Spleen (tissue), 11 donors: Measurements from ENCODE around the gene RNGTT. TPM values are rescaled to one million over a fixed set of nuclear protein-coding genes. Genes with fewer than 3 reads are reported as not detected.
"Not testable (repeated sequence)": the region's sequence is repeated elsewhere in the genome, so short reads cannot be mapped to it uniquely, and the experiment has no call there.

Experiments
- DNase-seq: peaks from one replicate; pipeline ENCODE4 v3.0.0-alpha.2; 2020
- H3K27ac ChIP-seq, 8 donors: fragments of 200-600 bp; sonication (generic) in 7 of 8; 1 replicate in 4 of 8; 2 replicates in 4 of 8; pipeline versions ENCODE4 v1.5.0 to v1.8.0; 2016 to 2021; ENCODE audit warnings: inconsistent platforms in 4 of 8, mild to moderate bottlenecking in 4 of 8, moderate library complexity in 1 of 8
- H3K27me3 ChIP-seq, 7 donors: fragments of 200-600 bp; sonication (generic) in 6 of 7; replicated peaks in 1 of 7; 1 replicate in 4 of 7; 2 replicates in 3 of 7; pipeline versions ENCODE4 v1.5.0 to v1.8.0; 2016 to 2021; ENCODE audit warnings: inconsistent platforms in 3 of 7, mild to moderate bottlenecking in 1 of 7
- H3K36me3 ChIP-seq, 6 donors: fragments of 200-600 bp; sonication (generic) in 5 of 6; 1 replicate in 4 of 6; 2 replicates in 2 of 6; pipeline versions ENCODE4 v1.5.0 to v1.8.0; 2016 to 2021; ENCODE audit warnings: inconsistent platforms in 2 of 6
- H3K4me1 ChIP-seq, 6 donors: fragments of 200-600 bp; sonication (generic) in 5 of 6; 1 replicate in 3 of 6; 2 replicates in 3 of 6; pipeline versions ENCODE4 v1.5.0 to v1.8.0; 2016 to 2021; ENCODE audit warnings: inconsistent platforms in 3 of 6
- H3K4me3 ChIP-seq, 8 donors: fragments of 200-600 bp; sonication (generic) in 7 of 8; 1 replicate in 4 of 8; 2 replicates in 4 of 8; pipeline versions ENCODE4 v1.5.0 to v1.8.0; 2016 to 2021; ENCODE audit warnings: inconsistent platforms in 4 of 8, mild to moderate bottlenecking in 4 of 8, moderate library complexity in 2 of 8
- H3K9me3 ChIP-seq, 8 donors: fragments of 200-600 bp; sonication (generic) in 7 of 8; 1 replicate in 4 of 8; 2 replicates in 4 of 8; pipeline versions ENCODE4 v1.5.0 to v1.8.0; 2016 to 2021; ENCODE audit warnings: inconsistent platforms in 4 of 8
- POLR2A ChIP-seq, 3 donors: fragments of 450-650 bp; IDR thresholded peaks; one replicate each; pipeline ENCODE4 v1.5.1; 2017; ENCODE audit warnings: antibody characterized with exemption in 3 of 3, mild to moderate bottlenecking in 1 of 3
- POLR2AphosphoS5 ChIP-seq, 3 donors: sonication (generic); formaldehyde crosslinking; IDR thresholded peaks; one replicate each; pipeline ENCODE4 v1.5.1; 2017; ENCODE audit warnings: antibody characterized with exemption in 3 of 3
- WGBS, 5 donors: extraction: QIAGEN DNeasy Blood & Tissue Kit in 3 of 5; methylation state at CpG; one replicate each; pipeline versions ENCODE4 v1.1.5 to v1.1.7; 2013 to 2018; 5-methylcytosine and 5-hydroxymethylcytosine counted together
- intact Hi-C: fragments of 100-400 bp; cut with DNase I; formaldehyde crosslinking; loops from one replicate; pipeline ENCODE4 v1.15.0; 2023; ENCODE audit warnings: low total_unique reads
- polyA plus RNA-seq, 3 donors: library from polyadenylated mRNA; stranded (reverse); fragments of 200-250 nt; gene quantifications; one replicate each; pipeline ENCODE4 v1.2.1, GENCODE V29; 2013
- total RNA-seq, 7 donors: library from RNA; depleted of rRNA in 3 of 7; stranded (reverse); fragments of >200 nt in 3 of 7; fragmentation: NEBNext Ultra II Directional in 4 of 7; extraction: Animal tissue kit (Norgen Biotek cat#: 25700) in 4 of 7; gene quantifications; one replicate each; pipeline versions ENCODE4 v1.1.0 to v1.2.1, GENCODE V29; 2016 to 2021
- TF ChIP-seq, protein P1 (sequence below), 11 experiments: fragments of 200-600 bp in 7 of 11; fragments of 450-650 bp in 4 of 11; sonication (generic) in 4 of 11; IDR thresholded peaks in 8 of 11; conservative IDR thresholded peaks in 3 of 11; 1 replicate in 7 of 11; 2 replicates in 4 of 11; pipeline versions ENCODE4 v1.4.0 to v1.8.0; 2016 to 2021; ENCODE audit warnings: antibody characterized with exemption in 11 of 11, inconsistent platforms in 4 of 11, mild to moderate bottlenecking in 1 of 11
- donor health status: healthy with polysubstance abuse.
- donor health status: DM: no; HTN: no; CAD: no; lungs with moderate emphysema.
- donor health status: DM: no; HTN: no; CAD: no.
- donor health status: Bipolar disorder and iron deficiency.
- donor health status: healthy.
- donor health status: DM: no; HTN: no; CAD: no.
- donor health status: DM: yes; HTN: yes; CAD: no.

The RNGTT gene
- total and polyA plus RNA-seq, 10 donors = 9.4 to 27.1 (median 17.6) TPM

- Histone ChIP-seq H3K4me1 (no peaks in the 10 kb centered on the region), H3K9me3 (peaks cover 0 to 5% (median 2%) of the 10 kb centered on the region in 8 donors), H3K27me3 (no peaks in the 10 kb centered on the region), H3K36me3 (peaks cover 0 to 21% (median 0%) of the 10 kb centered on the region in 6 donors), H3K4me3 (no peak overlapping the region), H3K27ac (no peak overlapping the region)
- 93 to 99% (median 97%) methylated on average over 7 of the region's 7 CpGs for WGBS, 5 donors
- TF ChIP-seq POLR2AphosphoS5 (IDR thresholded peaks at IDR 0.05) (no peak), POLR2A (IDR thresholded peaks at IDR 0.05) (no peak)
- TF ChIP-seq, protein P1, sequence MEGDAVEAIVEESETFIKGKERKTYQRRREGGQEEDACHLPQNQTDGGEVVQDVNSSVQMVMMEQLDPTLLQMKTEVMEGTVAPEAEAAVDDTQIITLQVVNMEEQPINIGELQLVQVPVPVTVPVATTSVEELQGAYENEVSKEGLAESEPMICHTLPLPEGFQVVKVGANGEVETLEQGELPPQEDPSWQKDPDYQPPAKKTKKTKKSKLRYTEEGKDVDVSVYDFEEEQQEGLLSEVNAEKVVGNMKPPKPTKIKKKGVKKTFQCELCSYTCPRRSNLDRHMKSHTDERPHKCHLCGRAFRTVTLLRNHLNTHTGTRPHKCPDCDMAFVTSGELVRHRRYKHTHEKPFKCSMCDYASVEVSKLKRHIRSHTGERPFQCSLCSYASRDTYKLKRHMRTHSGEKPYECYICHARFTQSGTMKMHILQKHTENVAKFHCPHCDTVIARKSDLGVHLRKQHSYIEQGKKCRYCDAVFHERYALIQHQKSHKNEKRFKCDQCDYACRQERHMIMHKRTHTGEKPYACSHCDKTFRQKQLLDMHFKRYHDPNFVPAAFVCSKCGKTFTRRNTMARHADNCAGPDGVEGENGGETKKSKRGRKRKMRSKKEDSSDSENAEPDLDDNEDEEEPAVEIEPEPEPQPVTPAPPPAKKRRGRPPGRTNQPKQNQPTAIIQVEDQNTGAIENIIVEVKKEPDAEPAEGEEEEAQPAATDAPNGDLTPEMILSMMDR (IDR thresholded peaks at IDR 0.05 in 8 of 11, conservative IDR thresholded peaks at IDR 0.05 in 3 of 11) = no peak
- intact Hi-C loops = no loop called here
- no peak for DNase-seq
These were observed 222.3 kb downstream of the RNGTT start for GRCh38 chr6:88741071-88741470.

DNA sequence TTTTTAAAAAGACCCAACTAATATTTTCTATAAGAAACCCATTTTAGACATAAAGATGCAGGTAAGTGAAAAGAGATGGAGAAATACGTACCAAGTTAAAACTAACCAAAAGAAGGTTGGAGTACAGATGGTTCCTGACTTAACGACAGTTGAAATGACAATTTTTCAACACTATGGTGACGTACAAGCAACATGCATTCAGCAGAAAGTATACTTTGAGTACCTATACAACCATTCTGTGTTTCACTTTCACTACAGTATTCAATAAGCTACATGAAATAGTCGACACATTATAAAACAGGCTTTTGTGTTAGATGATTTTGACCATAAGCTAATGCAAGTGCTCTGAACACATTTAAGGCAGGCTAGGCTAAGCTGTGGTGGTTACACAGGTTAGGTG lies 228.9 kb downstream of the RNGTT start:
- Histone ChIP-seq H3K4me1 (no peaks in the 10 kb centered on the region), H3K36me3 (peaks cover 0 to 17% (median 0%) of the 10 kb centered on the region in 6 donors), H3K9me3 (no peaks in the 10 kb centered on the region), H3K27me3 (no peaks in the 10 kb centered on the region), H3K27ac (no peak overlapping the region), H3K4me3 (no peak overlapping the region)
- TF ChIP-seq POLR2AphosphoS5 (IDR thresholded peaks at IDR 0.05) = no peak
- TF ChIP-seq POLR2A (IDR thresholded peaks at IDR 0.05) = no peak
- TF ChIP-seq, protein P1 (IDR thresholded peaks at IDR 0.05 in 8 of 11, conservative IDR thresholded peaks at IDR 0.05 in 3 of 11) = no peak
- WGBS, 5 donors = 85 to 92% (median 89%) methylated on average over 4 of the region's 4 CpGs
- no peak for DNase-seq
- intact Hi-C loops = no loop called here

DNA sequence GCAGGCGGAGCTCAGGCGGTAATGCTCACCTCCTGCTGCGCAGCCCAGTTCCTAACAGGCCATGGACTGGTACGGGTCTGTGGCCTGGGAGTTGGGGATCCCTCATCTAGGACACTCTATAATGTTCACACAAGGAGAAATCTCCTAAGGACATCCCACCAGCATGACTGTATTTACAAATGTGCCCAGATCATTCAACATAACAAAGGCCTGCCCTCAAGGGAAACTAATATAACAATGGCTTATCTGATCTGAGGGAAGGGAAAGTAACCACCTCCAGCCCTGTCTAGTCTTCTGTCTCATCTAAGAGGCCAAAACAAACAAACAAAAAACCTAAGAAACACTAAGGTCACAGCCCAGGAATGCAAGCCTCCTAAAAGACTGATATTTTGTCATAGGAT lies 232.8 kb downstream of the RNGTT start:
- DNase-seq = no peak
- TF ChIP-seq POLR2A (IDR thresholded peaks at IDR 0.05) (no peak), POLR2AphosphoS5 (IDR thresholded peaks at IDR 0.05) (no peak)
- TF ChIP-seq, protein P1 (IDR thresholded peaks at IDR 0.05 in 8 of 11, conservative IDR thresholded peaks at IDR 0.05 in 3 of 11) = no peak
- Histone ChIP-seq H3K4me3 (no peak overlapping the region), H3K27ac (no peak overlapping the region), H3K27me3 (no peaks in the 10 kb centered on the region), H3K4me1 (peaks cover 0 to under 1% (median 0%) of the 10 kb centered on the region in 6 donors), H3K36me3 (peaks cover 0 to 16% (median 0%) of the 10 kb centered on the region in 6 donors), H3K9me3 (no peaks in the 10 kb centered on the region)
- 94 to 100% (median 96%) methylated on average over 4 of the region's 4 CpGs for WGBS, 5 donors
- intact Hi-C loops = no loop called here

GRCh38 chr6:88728756-88729155 lies 234.7 kb downstream of the RNGTT start:
- Histone ChIP-seq H3K9me3 (no peaks in the 10 kb centered on the region), H3K27ac (no peak overlapping the region), H3K27me3 (no peaks in the 10 kb centered on the region), H3K4me3 (no peak overlapping the region), H3K36me3 (peaks cover 0 to 16% (median 0%) of the 10 kb centered on the region in 6 donors), H3K4me1 (peaks cover 0 to 3% (median 0%) of the 10 kb centered on the region in 6 donors)
- TF ChIP-seq POLR2AphosphoS5 (IDR thresholded peaks at IDR 0.05) = no peak
- no peak for TF ChIP-seq POLR2A (IDR thresholded peaks at IDR 0.05)
- TF ChIP-seq, protein P1 (IDR thresholded peaks at IDR 0.05 in 8 of 11, conservative IDR thresholded peaks at IDR 0.05 in 3 of 11) = no peak
- intact Hi-C loops = no loop called here
- no peak for DNase-seq
- WGBS, 5 donors = 86 to 93% (median 89%) methylated on average over 10 of the region's 10 CpGs

DNA sequence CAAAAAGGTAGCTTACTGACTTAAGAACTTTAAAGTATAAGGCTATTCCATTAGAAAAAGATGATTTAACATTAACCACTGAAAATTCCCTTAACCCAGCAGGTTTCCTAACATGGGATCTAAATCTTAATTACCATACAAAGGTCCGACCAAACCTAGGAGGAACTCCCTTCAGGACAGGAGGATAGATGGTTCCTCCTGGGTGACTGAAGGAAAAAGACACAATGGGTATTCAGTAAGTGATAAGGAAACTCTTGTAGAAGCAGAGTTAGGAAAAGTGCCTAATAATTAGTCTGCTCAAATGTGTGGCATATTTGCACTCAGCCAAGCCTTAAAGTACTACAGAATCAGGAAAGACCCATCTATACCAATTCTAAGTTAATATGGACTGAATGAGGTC lies 237.0 kb downstream of the RNGTT start:
- intact Hi-C loops, H3K4me3 ChIP-seq, H3K27ac ChIP-seq, H3K9me3 ChIP-seq, H3K4me1 ChIP-seq, DNase-seq, H3K27me3 ChIP-seq: not testable (repeated sequence)
- H3K36me3 ChIP-seq = peaks cover 0 to 16% (median 0%) of the 10 kb centered on the region in 6 donors
- 79 to 100% (median 94%) methylated on average over 1 of the region's 1 CpG for WGBS, 5 donors
